H1 (cell line): ENCODE measurements around the gene NWD2. TPM values are rescaled to one million over a fixed set of nuclear protein-coding genes. Genes with fewer than 3 reads are reported as not detected.

Experiments
- CTCF ChIA-PET: fragments of 300-600 bp; sonication (Branson Sonifier 250); formaldehyde crosslinking; loops from one replicate; lab custom pipeline; 2021; ENCODE audit not compliant: partially characterized antibody; lab: Charles Lee
- POLR2A ChIA-PET: fragments of 300-600 bp; sonication (Branson Sonifier 250); formaldehyde crosslinking; loops from one replicate; lab custom pipeline; 2021; ENCODE audit warnings: inconsistent platforms; ENCODE audit not compliant: partially characterized antibody; lab: Charles Lee
- DNase-seq, 2 experiments: peaks; one replicate each; pipeline versions ENCODE4 v3.0.0 to v3.0.0-alpha.2; 2010 to 2022; ENCODE audit warnings: low spot score in 2 of 2, low read depth in 1 of 2, mixed read lengths in 1 of 2
- FAIRE-seq: peaks from 2 replicates; lab custom pipeline; 2011; peaks lifted over from hg19 to GRCh38; lab: Jason Lieb, UNC
- H2AFZ ChIP-seq: 2 replicates; pipeline ENCODE4 v1.8.1; 2012; ENCODE audit warnings: low read length, inconsistent platforms
- H2AK5ac ChIP-seq: 2 replicates; pipeline ENCODE4 v1.6.1; 2013; ENCODE audit warnings: low read depth, low read length
- H2BK120ac ChIP-seq: replicated peaks from 2 replicates; pipeline ENCODE3; 2013; ENCODE audit warnings: low read depth, low read length, inconsistent platforms
- H2BK12ac ChIP-seq: 2 replicates; pipeline ENCODE4 v1.6.1; 2013; ENCODE audit warnings: low read depth, low read length
- H2BK15ac ChIP-seq: 2 replicates; pipeline ENCODE4 v1.6.1; 2013; ENCODE audit warnings: low read length
- H2BK20ac ChIP-seq: 2 replicates; pipeline ENCODE4 v1.6.1; 2013; ENCODE audit warnings: low read length
- H2BK5ac ChIP-seq: 2 replicates; pipeline ENCODE4 v1.6.1; 2013; ENCODE audit warnings: low read depth, low read length
- H3K14ac ChIP-seq: 2 replicates; pipeline ENCODE4 v1.6.1; 2013; ENCODE audit warnings: inconsistent platforms; ENCODE audit not compliant: insufficient read length
- H3K18ac ChIP-seq: 2 replicates; pipeline ENCODE4 v1.6.1; 2013; ENCODE audit warnings: low read length; ENCODE audit errors: extremely low read depth
- H3K23ac ChIP-seq: 2 replicates; pipeline ENCODE4 v1.6.1; 2013; ENCODE audit warnings: inconsistent platforms; ENCODE audit not compliant: insufficient read length
- H3K23me2 ChIP-seq: 2 replicates; pipeline ENCODE4 v1.6.1; 2013; ENCODE audit warnings: low read depth, low read length
- H3K27ac ChIP-seq: 2 replicates; pipeline ENCODE4 v1.6.1; 2011; ENCODE audit warnings: low read depth, low read length, inconsistent platforms
- H3K27me3 ChIP-seq, 4 experiments: replicated peaks in 1 of 4; 1 replicate in 1 of 4; 2 replicates in 3 of 4; pipeline versions ENCODE4 v1.6.1 to v1.8.1; 2011 to 2013; ENCODE audit warnings: low read length in 3 of 4, mild to moderate bottlenecking in 3 of 4, inconsistent platforms in 2 of 4, mixed read lengths in 2 of 4, moderate library complexity in 1 of 4; ENCODE audit not compliant: control insufficient read depth in 3 of 4, insufficient read depth in 3 of 4; ENCODE audit errors: extremely low read depth in 1 of 4
- H3K36me3 ChIP-seq, 4 experiments: 2 replicates each; pipeline versions ENCODE4 v1.6.1 to v1.8.1; 2011 to 2013; ENCODE audit warnings: mild to moderate bottlenecking in 4 of 4, low read length in 3 of 4, moderate library complexity in 2 of 4, control low read depth in 1 of 4, inconsistent platforms in 1 of 4; ENCODE audit not compliant: insufficient read depth in 4 of 4, control insufficient read depth in 2 of 4
- H3K4ac ChIP-seq: replicated peaks from 2 replicates; pipeline ENCODE3; 2013; ENCODE audit warnings: low read length, low read depth, mixed read lengths, inconsistent platforms; ENCODE audit not compliant: insufficient read length
- H3K4me1 ChIP-seq, 4 experiments: replicated peaks in 1 of 4; 1 replicate in 1 of 4; 2 replicates in 3 of 4; pipeline versions ENCODE4 v1.6.1 to v1.8.1; 2011 to 2013; ENCODE audit warnings: low read length in 3 of 4, inconsistent platforms in 2 of 4, mixed read lengths in 1 of 4; ENCODE audit not compliant: insufficient read depth in 4 of 4, control insufficient read depth in 3 of 4
- H3K4me2 ChIP-seq, 2 experiments: 2 replicates each; pipeline versions ENCODE4 v1.6.1 to v1.8.1; 2011 to 2013; ENCODE audit warnings: low read depth in 2 of 2, low read length in 2 of 2, control low read depth in 1 of 2, inconsistent platforms in 1 of 2, mild to moderate bottlenecking in 1 of 2; ENCODE audit not compliant: insufficient read depth in 1 of 2
- H3K4me3 ChIP-seq, 4 experiments: fragments of 200-600, 300-600 bp in 1 of 4; sonication (generic), shearing (Covaris generic), sonication (Bioruptor Twin) in 1 of 4; 2 replicates each; pipeline versions ENCODE4 v1.5.1 to v1.8.1; 2011 to 2016; ENCODE audit warnings: low read length in 4 of 4, low read depth in 3 of 4, control low read depth in 2 of 4, inconsistent platforms in 2 of 4, mild to moderate bottlenecking in 2 of 4, mixed read lengths in 1 of 4, moderate library complexity in 1 of 4; ENCODE audit not compliant: insufficient read depth in 2 of 4; ENCODE audit errors: extremely low read depth in 1 of 4
- H3K56ac ChIP-seq: replicated peaks from 2 replicates; pipeline ENCODE3; 2013; ENCODE audit warnings: low read depth, mild to moderate bottlenecking, mixed read lengths, low read length, inconsistent platforms; ENCODE audit not compliant: insufficient read length
- H3K79me1 ChIP-seq: 2 replicates; pipeline ENCODE4 v1.6.1; 2013; ENCODE audit warnings: low read depth, low read length, control low read depth
- H3K79me2 ChIP-seq, 2 experiments: 2 replicates each; pipeline versions ENCODE4 v1.6.1 to v1.8.1; 2012 to 2013; ENCODE audit warnings: low read length in 2 of 2, mild to moderate bottlenecking in 2 of 2, inconsistent platforms in 1 of 2; ENCODE audit not compliant: insufficient read depth in 2 of 2, control insufficient read depth in 1 of 2
- H3K9ac ChIP-seq, 4 experiments: replicated peaks in 1 of 4; 1 replicate in 1 of 4; 2 replicates in 3 of 4; pipeline versions ENCODE4 v1.6.1 to v1.8.1; 2011 to 2013; ENCODE audit warnings: low read depth in 3 of 4, low read length in 3 of 4, control low read depth in 2 of 4, mild to moderate bottlenecking in 2 of 4, moderate library complexity in 2 of 4, inconsistent platforms in 1 of 4; ENCODE audit errors: extremely low read depth in 1 of 4
- H3K9me3 ChIP-seq, 2 experiments: 2 replicates each; pipeline versions ENCODE4 v1.6.1 to v1.8.1; 2012 to 2013; ENCODE audit warnings: mild to moderate bottlenecking in 2 of 2, moderate library complexity in 2 of 2, control low read depth in 1 of 2, inconsistent platforms in 1 of 2, low read depth in 1 of 2, low read length in 1 of 2, mixed read lengths in 1 of 2; ENCODE audit not compliant: insufficient read depth in 2 of 2
- H4K20me1 ChIP-seq, 2 experiments: replicated peaks in 1 of 2; 2 replicates each; pipeline versions ENCODE3 to v1.8.1; 2011 to 2013; ENCODE audit warnings: inconsistent platforms in 2 of 2, low read length in 2 of 2, mild to moderate bottlenecking in 1 of 2; ENCODE audit not compliant: insufficient read depth in 2 of 2, control insufficient read depth in 1 of 2
- H4K5ac ChIP-seq: 2 replicates; pipeline ENCODE4 v1.6.1; 2013; ENCODE audit warnings: low read length, low read depth, mixed read lengths, inconsistent platforms; ENCODE audit not compliant: insufficient read length
- H4K8ac ChIP-seq: 2 replicates; pipeline ENCODE4 v1.8.0; 2013; ENCODE audit warnings: mild to moderate bottlenecking, moderate library complexity, low read length, inconsistent platforms; ENCODE audit not compliant: insufficient read depth; ENCODE audit errors: extremely low read depth
- H4K91ac ChIP-seq: replicated peaks from 2 replicates; pipeline ENCODE3; 2013; ENCODE audit warnings: low read length, mixed read lengths, inconsistent platforms; ENCODE audit not compliant: insufficient read length
- BRCA1 ChIP-seq: IDR thresholded peaks from 2 replicates; pipeline ENCODE4 v1.6.1; 2012; ENCODE audit warnings: low read depth, low read length, improper control_type of control experiment
- KDM1A ChIP-seq: fragments of 200-600, 300-600 bp; sonication (generic); IDR thresholded peaks from 2 replicates; pipeline ENCODE4 v1.7.1; 2016; ENCODE audit warnings: mild to moderate bottlenecking, low read length, borderline replicate concordance
- RBBP5 ChIP-seq: IDR thresholded peaks from 2 replicates; pipeline ENCODE4 v1.7.1; 2012; ENCODE audit warnings: low read depth, mild to moderate bottlenecking, inconsistent platforms, low read length, moderate library complexity, borderline replicate concordance
- RNF2 ChIP-seq: fragments of 200-900, 300-1000 bp; sonication (generic); IDR thresholded peaks from 2 replicates; pipeline ENCODE4 v1.7.1; 2016; ENCODE audit warnings: borderline replicate concordance, low read depth, mild to moderate bottlenecking, antibody characterized with exemption, low read length; ENCODE audit not compliant: poor library complexity, severe bottlenecking; ENCODE audit errors: missing control alignments
- TCF12 ChIP-seq: IDR thresholded peaks from 2 replicates; pipeline ENCODE4 v1.6.1; 2011; ENCODE audit warnings: low read depth, mild to moderate bottlenecking, low read length
- WGBS, 2 experiments: shearing (Covaris generic) in 1 of 2; methylation state at CpG; one replicate each; pipeline versions ENCODE4 v1.1.6 to v1.1.7; 2013 to 2015; ENCODE audit warnings: low lambda C conversion rate in 2 of 2, mixed read lengths in 2 of 2, inconsistent platforms in 1 of 2, low coverage in 1 of 2, missing lambda C conversion rate in 1 of 2; ENCODE audit not compliant: insufficient replicate concordance in 2 of 2, insufficient coverage in 1 of 2, insufficient read length in 1 of 2; ENCODE audit errors: extremely low coverage in 1 of 2, missing lambda C conversion rate in 1 of 2; 5-methylcytosine and 5-hydroxymethylcytosine counted together
- polyA plus RNA-seq, 7 experiments: library from polyadenylated mRNA; depleted of rRNA in 3 of 7; stranded (reverse) in 5 of 7; unstranded in 2 of 7; fragments of >200 nt in 5 of 7; fragments of 200-250 nt in 2 of 7; gene quantifications; 1 replicate in 5 of 7; 2 replicates in 1 of 7; 4 replicates in 1 of 7; pipeline versions ENCODE4 v1.2.1 to v1.2.3, GENCODE V29; 2011 to 2013; ENCODE audit warnings: missing spikeins in 2 of 7, mixed read lengths in 2 of 7
- total RNA-seq: library from RNA; stranded (reverse); fragmentation: NEBNext Ultra II Directional; extraction: Animal tissue kit (Norgen Biotek cat#: 25700); gene quantifications from 2 replicates; pipeline ENCODE4 v1.2.1, GENCODE V29; 2021

NWD2 gene
- total and polyA plus RNA-seq, 2 of the 8 experiments (the other 6 are each of a cell fraction or from before 2014, with no cell fraction given): under 0.01 TPM; not detected in 1

DNA sequence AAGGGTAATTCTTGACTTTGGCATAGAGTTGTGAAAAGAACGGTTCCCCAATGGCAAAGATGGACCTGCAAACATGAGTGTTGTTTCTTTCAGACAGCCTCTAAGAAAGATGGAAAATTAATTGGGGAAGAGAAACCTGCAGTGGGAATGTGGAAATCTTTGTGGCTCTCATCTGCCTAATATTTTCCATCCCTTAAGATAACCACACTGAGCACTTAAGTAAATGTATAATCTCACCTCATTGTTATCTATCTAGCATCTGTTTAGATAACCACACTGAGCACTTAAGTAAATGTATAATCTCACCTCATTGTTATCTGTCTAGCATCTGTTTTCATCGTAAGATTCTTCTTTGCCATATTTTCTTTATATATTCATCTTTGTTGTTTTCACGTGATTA is 149.3 kb downstream of the NWD2 start:
- WGBS, 2 experiments: 97% methylated on average over 3 of the region's 3 CpGs; no CpG with 5 or more reads in 1 of the 2 experiments
- POLR2A ChIA-PET: no interaction called here
- H3K4me1 ChIP-seq: peaks cover 0 to 4% (median 2%) of the 10 kb centered on the region in 4 experiments; a peak in 3 of 7 replicates
- no peak overlapping the region for H2BK120ac ChIP-seq
- no peak overlapping the region for H2BK5ac ChIP-seq
- H2AFZ ChIP-seq: no peak overlapping the region
- H2BK12ac ChIP-seq: no peak overlapping the region
- no peaks in the 10 kb centered on the region for H3K79me2 ChIP-seq
- H2AK5ac ChIP-seq: no peak overlapping the region
- no peaks in the 10 kb centered on the region for H3K23me2 ChIP-seq
- H3K27me3 ChIP-seq: no peaks in the 10 kb centered on the region
- H3K18ac ChIP-seq: no peak overlapping the region
- DNase-seq (no peak), FAIRE-seq (no peak)
- no peak overlapping the region for H4K91ac ChIP-seq
- no peak overlapping the region for H4K5ac ChIP-seq
- no peak overlapping the region for H3K27ac ChIP-seq
- no peak overlapping the region for H3K56ac ChIP-seq
- no peak overlapping the region for H3K4ac ChIP-seq
- no peaks in the 10 kb centered on the region for H3K9me3 ChIP-seq
- H4K20me1 ChIP-seq: no peaks in the 10 kb centered on the region
- no peaks in the 10 kb centered on the region for H3K79me1 ChIP-seq
- no peak overlapping the region for H4K8ac ChIP-seq
- no peaks in the 10 kb centered on the region for H3K36me3 ChIP-seq
- no peak overlapping the region for H3K23ac ChIP-seq
- no peak for TF ChIP-seq RNF2
- TF ChIP-seq RBBP5: no peak
- no peak for TF ChIP-seq BRCA1
- no peak for TF ChIP-seq KDM1A
- TF ChIP-seq TCF12: no peak
- no peak overlapping the region for H3K14ac ChIP-seq
- H2BK20ac ChIP-seq: no peak overlapping the region
- no peak overlapping the region for H2BK15ac ChIP-seq
- CTCF ChIA-PET: interaction anchor here (0.9 kb wide), 1 partner anchor 52 kb away, joined by 3 read pairs; no protein-coding TSS in a partner anchor
- H3K4me3 ChIP-seq: no peak overlapping the region
- H3K9ac ChIP-seq: no peak overlapping the region
- no peak overlapping the region for H3K4me2 ChIP-seq
